C4-2B (cell line): Measurements from ENCODE around the gene GNPTAB.
A peak's percentile ranks its signal among the peaks of the same experiment; 100 is the strongest.

Experiments used
- H3K27ac ChIP-seq: fragments of 450-650 bp; 2 replicates; pipeline ENCODE4 v1.5.1; 2017
- CTCF ChIP-seq: fragments of 450-650 bp; conservative IDR thresholded peaks from 2 replicates; pipeline ENCODE4 v1.5.1; 2017; ENCODE audit warnings: mild to moderate bottlenecking
- ZFX ChIP-seq: fragments of 450-650 bp; IDR thresholded peaks from 2 replicates; pipeline ENCODE4 v1.6.1; 2017

The GNPTAB gene

GRCh38 chr12:101697197-101697929 lies 133.4 kb downstream of the GNPTAB start, which contains the start of gene CHPT1:
Gene CHPT1, plus strand, starts transcription at chr12:101697640. Its CDS starts 222 bp downstream, at chr12:101697862.
- peak within 1 kb of the TSS; percentile 100 for H3K27ac ChIP-seq
- TF ChIP-seq ZFX = no peak; the same call in 1 of the 2 replicates
- TF ChIP-seq CTCF = no peak

- TF ChIP-seq CTCF (no peak), ZFX (no peak)
Measured at GRCh38 chr12:101696251-101697196, 134.2 kb downstream of the GNPTAB start.

GRCh38 chr12:101695706-101696105 lies 135.1 kb downstream of the GNPTAB start:
- H3K27ac ChIP-seq = no peak overlapping the region

More at GRCh38 chr12:101696251-101697196, 134.2 kb downstream of the GNPTAB start:
- H3K27ac ChIP-seq = peak overlapping the region; percentile 100

More at GRCh38 chr12:101695706-101696105, 135.1 kb downstream of the GNPTAB start:
- TF ChIP-seq ZFX (no peak), CTCF (no peak)
